Stimulated activated CD8-positive, alpha-beta memory T cell treated with anti-CD3 and anti-CD28 coated beads, Interleukin-7, amount 100 ng/mL, for 1 hour (primary cell): ENCODE results near the gene ADGRE1.

Source experiments
- DNase-seq, 2 donors: peaks; one replicate each; pipeline ENCODE4 v3.0.0-alpha.2; 2020; ENCODE audit warnings: low read depth in 2 of 2

Gene ADGRE1

GRCh38 chr19:6877766-6878165 is 9.6 kb upstream of the ADGRE1 start:
- no peak for DNase-seq

- no peak for DNase-seq
Measured at GRCh38 chr19:6886277-6886897, 992 bp upstream of the ADGRE1 start.

GRCh38 chr19:6888967-6889366 is 1.6 kb downstream of the ADGRE1 start:
- no peak for DNase-seq

- no peak for DNase-seq
Measured at GRCh38 chr19:6890401-6890913, 3.1 kb downstream of the ADGRE1 start.

GRCh38 chr19:6890938-6891337 is 3.6 kb downstream of the ADGRE1 start:
- no peak for DNase-seq

- no peak for DNase-seq
Measured at GRCh38 chr19:6891761-6892385, 4.5 kb downstream of the ADGRE1 start.

GRCh38 chr19:6894313-6894712 is 6.9 kb downstream of the ADGRE1 start:
- DNase-seq = no peak

GRCh38 chr19:6903446-6903845 is 16.1 kb downstream of the ADGRE1 start:
- DNase-seq = no peak

- DNase-seq = no peak
Measured at GRCh38 chr19:6906559-6907060, 19.2 kb downstream of the ADGRE1 start.

GRCh38 chr19:6911523-6911922 is 24.1 kb downstream of the ADGRE1 start:
- DNase-seq = no peak

GRCh38 chr19:6914321-6914720 is 26.9 kb downstream of the ADGRE1 start:
- DNase-seq = no peak

- no peak for DNase-seq
Measured at GRCh38 chr19:6916952-6917351, 29.6 kb downstream of the ADGRE1 start.

- DNase-seq = no peak
Measured at GRCh38 chr19:6925386-6925785, 38.0 kb downstream of the ADGRE1 start.

- DNase-seq = no peak
Measured at GRCh38 chr19:6925801-6926751, 38.7 kb downstream of the ADGRE1 start.

GRCh38 chr19:6930190-6930589 is 42.8 kb downstream of the ADGRE1 start:
- no peak for DNase-seq

- no peak for DNase-seq
Measured at GRCh38 chr19:6935069-6935468, 47.7 kb downstream of the ADGRE1 start.

- no peak for DNase-seq
Measured at GRCh38 chr19:6935618-6936017, 48.2 kb downstream of the ADGRE1 start.

- no peak for DNase-seq
Measured at GRCh38 chr19:6945733-6946132, 58.4 kb downstream of the ADGRE1 start.

GRCh38 chr19:6947745-6948144 is 60.4 kb downstream of the ADGRE1 start:
- DNase-seq = no peak

GRCh38 chr19:6948884-6949283 is 61.5 kb downstream of the ADGRE1 start:
- no peak for DNase-seq

- DNase-seq = no peak
Measured at GRCh38 chr19:6952956-6953355, 65.6 kb downstream of the ADGRE1 start.

GRCh38 chr19:6955082-6955481 is 67.7 kb downstream of the ADGRE1 start:
- DNase-seq = no peak
